GM19395 (cell line): ENCODE data around the gene ABCC8.

ENCODE experiments used
- ATAC-seq: cut with Tn5 transposase; IDR thresholded peaks from one replicate; pipeline ENCODE4 v1.9.1; 2021; ENCODE audit warnings: mild to moderate bottlenecking, moderate library complexity; ENCODE audit not compliant: unreplicated experiment

The ABCC8 gene

DNA sequence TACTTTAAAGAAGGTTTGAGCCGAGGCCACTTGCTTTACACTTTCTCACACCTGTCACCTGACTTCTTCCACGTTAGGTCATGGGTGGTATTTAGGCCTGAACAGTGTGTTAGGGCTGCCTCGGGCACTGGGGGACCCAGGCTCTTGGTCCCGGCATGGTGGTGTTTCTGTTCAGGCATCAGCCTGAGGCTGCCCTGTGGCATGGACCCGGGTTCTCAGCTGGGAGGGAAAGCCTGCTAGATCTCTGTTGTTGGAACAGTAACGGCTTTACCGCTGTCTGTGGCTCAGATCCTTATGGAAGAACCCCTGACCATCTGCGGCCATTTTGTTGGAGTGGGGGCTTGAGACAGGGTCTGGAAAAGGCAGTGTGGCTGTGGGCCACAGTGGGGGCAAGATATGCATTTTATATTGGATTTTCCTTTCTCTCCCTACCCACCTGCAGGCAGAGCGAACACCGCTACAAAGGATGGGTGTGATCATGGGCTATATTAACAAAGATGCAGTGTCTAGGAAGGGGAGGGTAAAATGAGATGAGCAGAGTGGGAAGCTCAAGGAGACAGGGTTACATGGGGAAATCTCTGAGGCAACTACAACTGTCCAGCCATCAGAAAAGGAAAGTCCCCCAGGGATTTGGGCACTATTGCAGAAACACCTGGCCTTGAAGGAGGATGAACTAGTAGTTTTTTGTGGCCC lies 86.5 kb downstream of the ABCC8 start:
- ATAC-seq: no peak

- ATAC-seq: peak; percentile 49
Measured at GRCh38 chr11:17389211-17389956, 87.3 kb downstream of the ABCC8 start.

DNA sequence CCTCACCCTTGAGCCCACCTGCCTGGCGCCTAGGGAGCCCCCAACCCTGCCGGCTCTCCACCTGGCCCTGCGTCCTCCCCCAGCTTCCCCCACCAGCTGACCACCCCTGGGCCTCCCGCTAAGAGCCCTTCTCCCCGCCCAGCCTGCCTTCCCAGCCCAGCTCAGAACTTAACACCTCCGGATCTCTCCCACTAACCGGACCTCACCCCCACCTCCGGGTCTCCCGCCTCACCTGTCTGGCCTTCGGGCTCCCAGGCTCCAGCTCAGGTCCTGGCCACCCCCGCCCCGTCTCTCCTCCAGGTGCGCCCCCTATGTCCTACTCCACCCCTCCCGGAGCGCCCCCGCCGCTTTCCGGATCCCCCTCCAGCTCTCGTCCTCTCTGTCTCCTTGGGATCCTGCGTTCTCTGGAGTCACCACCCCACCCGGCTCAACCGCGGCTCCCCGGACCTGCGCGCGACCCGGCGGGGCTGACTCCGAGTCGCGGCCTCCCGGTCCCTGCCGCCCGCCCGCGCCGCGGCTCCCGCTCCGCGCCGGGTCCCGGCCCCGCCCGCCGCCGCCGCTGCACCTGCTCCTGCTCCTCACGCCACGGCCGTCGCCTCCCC lies 87.9 kb downstream of the ABCC8 start, which contains the start of gene KCNJ11:
Gene KCNJ11, minus strand, starts transcription at position 51 of the 602 bp plus-strand sequence. CDS start 568 bp downstream, outside the sequence.
- peak; percentile 47 for ATAC-seq

DNA sequence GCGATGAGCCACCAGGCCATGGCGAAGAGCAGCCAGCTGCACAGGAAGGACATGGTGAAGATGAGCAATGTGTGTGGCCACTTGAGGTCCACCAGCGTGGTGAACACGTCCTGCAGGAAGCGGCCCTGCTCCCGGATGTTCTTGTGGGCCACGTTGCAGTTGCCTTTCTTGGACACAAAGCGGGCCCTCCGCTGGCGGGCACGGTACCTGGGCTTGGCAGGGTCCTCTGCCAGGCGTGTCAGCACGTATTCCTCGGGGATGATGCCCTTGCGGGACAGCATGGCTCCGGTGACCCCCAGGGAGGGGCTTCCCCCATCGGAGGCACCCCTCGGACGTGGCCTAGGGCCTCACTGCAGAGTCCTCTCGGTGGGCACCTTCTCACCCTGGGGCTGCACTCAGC lies 88.8 kb downstream of the ABCC8 start:
- no peak for ATAC-seq

DNA sequence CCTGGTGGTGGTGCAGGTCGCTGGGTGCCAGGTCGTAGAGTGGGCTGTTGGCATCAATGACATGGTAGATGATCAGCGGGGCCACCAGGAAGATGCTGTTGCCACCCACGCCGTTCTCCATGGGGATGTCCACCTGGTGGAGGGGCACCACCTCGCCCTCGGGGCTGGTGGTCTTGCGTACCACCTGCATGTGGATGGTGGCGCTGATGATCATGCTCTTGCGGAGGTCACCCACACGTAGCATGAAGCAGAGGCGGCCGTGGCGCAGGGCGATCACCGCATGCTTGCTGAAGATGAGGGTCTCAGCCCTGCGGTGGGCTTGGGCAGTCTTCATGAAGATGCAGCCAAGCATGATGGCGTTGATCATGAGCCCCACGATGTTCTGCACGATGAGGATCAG lies 89.4 kb downstream of the ABCC8 start:
- no peak for ATAC-seq

- peak; percentile 59 for ATAC-seq
Measured at GRCh38 chr11:17386331-17387084, 90.1 kb downstream of the ABCC8 start.

GRCh38 chr11:17385926-17386325 lies 90.7 kb downstream of the ABCC8 start:
- no peak for ATAC-seq

DNA sequence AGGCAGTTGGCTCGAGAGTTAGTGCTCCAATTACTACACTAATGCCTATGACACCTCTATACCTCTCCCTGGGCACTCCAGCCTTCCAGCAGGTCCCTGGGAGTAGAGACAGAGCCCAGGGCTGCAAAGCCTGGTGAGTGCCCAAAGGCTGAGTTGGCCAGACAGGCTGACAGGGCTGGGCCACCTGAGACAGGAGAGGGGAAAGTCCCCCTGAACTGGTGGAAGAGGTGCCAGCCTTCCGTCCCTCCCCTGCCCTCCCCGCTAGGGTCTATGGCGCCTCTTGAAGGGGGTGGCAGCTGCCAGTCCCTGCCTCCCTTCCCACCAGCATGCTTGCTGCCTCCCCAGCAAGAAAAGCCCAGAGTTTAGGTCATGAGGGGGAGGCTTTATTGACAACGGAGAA lies 91.2 kb downstream of the ABCC8 start:
- no peak for ATAC-seq

GRCh38 chr11:17384002-17384511 lies 92.6 kb downstream of the ABCC8 start:
- peak; percentile 60 for ATAC-seq

- ATAC-seq: no peak
Measured at GRCh38 chr11:17383461-17383860, 93.2 kb downstream of the ABCC8 start.

- no peak for ATAC-seq
Measured at GRCh38 chr11:17382046-17382728, 94.5 kb downstream of the ABCC8 start.

- no peak for ATAC-seq
Measured at GRCh38 chr11:17381156-17381555, 95.5 kb downstream of the ABCC8 start.

DNA sequence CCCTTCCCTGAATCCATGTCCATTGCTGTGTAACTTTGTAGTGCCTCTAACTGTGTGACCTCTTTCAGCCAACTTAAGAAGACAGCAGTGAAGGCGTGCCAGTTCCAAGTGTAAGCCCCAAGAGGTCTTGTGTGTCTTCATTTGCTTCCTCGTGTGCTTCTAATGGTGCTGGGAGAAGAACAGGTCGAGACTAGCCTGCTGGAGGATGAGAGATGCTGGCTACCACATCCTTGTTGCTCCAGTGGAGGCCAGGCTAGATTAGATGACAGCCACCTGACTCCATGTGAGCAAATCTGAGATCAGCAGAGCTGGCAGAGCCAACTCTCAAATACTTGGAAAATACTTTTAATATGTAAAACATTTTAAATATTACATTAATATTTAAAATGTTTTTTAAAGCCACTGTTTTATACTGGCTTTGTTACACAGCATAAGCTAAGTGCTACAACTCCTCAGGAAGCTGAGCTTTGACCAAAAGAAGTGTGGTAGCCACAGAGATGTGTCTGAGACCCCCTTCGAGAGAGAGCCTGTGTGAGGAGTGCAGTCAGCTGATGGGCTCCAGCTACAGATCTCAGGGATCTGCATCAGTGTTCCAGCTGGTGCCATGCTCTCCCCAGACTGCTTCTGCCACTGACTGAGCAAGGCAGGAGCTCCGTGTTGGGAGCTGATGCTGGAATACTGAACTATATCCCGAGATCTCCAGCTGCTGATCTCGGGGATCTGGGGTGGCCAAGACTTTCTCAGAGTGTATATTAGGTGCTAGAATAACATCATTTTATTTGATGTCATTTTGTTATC lies 97.1 kb downstream of the ABCC8 start:
- no peak for ATAC-seq

DNA sequence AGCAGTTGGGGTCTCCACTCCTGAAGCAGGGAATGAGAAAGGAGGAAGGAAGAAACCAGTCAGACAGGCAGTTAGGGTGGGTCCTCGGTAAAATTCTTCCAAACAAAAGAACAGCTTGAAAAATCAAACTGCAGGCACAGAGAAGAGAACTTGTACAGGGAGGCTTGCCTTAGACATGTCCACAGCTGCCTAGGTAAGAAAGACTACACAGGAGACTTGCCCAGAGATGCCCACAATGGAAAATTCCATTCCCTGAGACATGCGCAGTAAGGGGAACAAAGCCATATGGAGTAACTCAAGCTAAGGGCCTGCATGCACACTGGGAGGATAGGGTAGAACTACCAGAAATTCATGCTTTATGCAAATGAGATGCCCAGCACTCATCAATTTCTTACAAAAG lies 98.0 kb downstream of the ABCC8 start:
- ATAC-seq: no peak

DNA sequence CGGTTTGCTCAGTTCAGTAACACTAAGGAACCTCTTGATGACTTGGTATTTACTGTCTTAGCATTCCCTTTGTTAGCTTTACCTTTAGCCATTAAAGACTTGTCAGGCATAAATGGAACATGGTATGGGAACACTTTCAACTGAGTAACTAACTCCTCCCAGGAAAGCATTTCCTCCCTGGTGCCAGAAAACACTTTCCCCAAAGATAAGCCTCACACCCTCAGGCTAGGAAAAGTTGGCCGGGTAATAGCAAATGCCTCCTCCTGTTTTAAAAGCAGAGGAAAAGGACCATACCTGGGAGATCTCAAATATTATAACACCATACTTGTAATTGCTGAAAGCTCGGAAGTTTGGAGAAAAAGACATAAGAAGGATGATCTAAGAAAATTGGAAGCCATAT lies 100.2 kb downstream of the ABCC8 start:
- no peak for ATAC-seq

GRCh38 chr11:17375547-17375946 lies 101.1 kb downstream of the ABCC8 start:
- ATAC-seq: no peak

GRCh38 chr11:17371614-17372013 lies 105.0 kb downstream of the ABCC8 start:
- ATAC-seq: no peak

DNA sequence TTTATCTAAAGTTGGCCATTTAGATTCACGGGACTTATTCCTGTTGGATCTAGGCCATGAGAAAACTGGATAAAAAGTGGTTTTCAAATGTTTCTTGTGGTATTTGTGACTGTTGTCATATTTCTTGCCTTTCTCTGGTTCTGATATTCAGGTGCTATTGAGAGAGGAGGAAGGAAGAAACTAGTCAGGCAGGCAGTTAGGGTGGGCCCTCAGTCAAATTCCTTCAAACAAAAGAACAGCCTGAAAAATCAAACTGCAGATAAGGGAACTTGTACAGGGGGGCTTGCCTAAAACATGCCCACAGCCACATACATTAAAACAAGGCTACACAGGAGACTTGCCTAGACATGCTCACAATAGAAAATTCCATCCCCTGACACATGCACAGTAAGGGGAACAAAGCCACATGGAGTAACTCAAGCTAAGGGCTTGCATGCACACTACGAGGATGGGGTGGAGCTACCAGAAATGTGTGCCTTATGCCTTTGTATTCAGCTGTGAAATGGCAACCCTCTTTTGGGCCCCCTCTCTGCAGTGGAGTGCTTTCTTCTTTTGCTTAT lies 106.9 kb downstream of the ABCC8 start:
- no peak for ATAC-seq

GRCh38 chr11:17369094-17369493 lies 107.6 kb downstream of the ABCC8 start:
- no peak for ATAC-seq
